BJ (cell line): ENCODE results near the gene SDHC. TPM values are rescaled to one million over a fixed set of nuclear protein-coding genes. Genes with fewer than 3 reads are reported as not detected.

ENCODE experiments used
- CTCF ChIA-PET: fragments of 350-600 bp; formaldehyde crosslinking; extraction: SDS; loops from one replicate; lab custom pipeline; 2021; ENCODE audit warnings: antibody characterized with exemption, inconsistent platforms; lab: Yijun Ruan, JAX
- POLR2A ChIA-PET: fragments of 300-600 bp; sonication (Branson Sonifier 250); formaldehyde crosslinking; extraction: SDS; loops from one replicate; lab custom pipeline; 2021; ENCODE audit warnings: antibody characterized with exemption; lab: Charles Lee
- DNase-seq: peaks from one replicate; pipeline ENCODE4 v3.0.0-alpha.2; 2011; ENCODE audit warnings: low read depth
- H3K27me3 ChIP-seq: 2 replicates; pipeline ENCODE4 v1.6.0; 2011; ENCODE audit warnings: low read length; ENCODE audit not compliant: control insufficient read depth, insufficient read depth
- H3K36me3 ChIP-seq: 2 replicates; pipeline ENCODE4 v1.5.1; 2011; ENCODE audit warnings: low read length; ENCODE audit not compliant: control insufficient read depth, insufficient read depth
- H3K4me3 ChIP-seq: 2 replicates; pipeline ENCODE4 v1.5.1; 2011; ENCODE audit warnings: low read depth, mild to moderate bottlenecking, control low read depth, low read length
- CTCF ChIP-seq: IDR thresholded peaks from 2 replicates; pipeline ENCODE4 v1.5.1; 2011; ENCODE audit warnings: low read depth, mild to moderate bottlenecking, control low read depth, inconsistent platforms, low read length, moderate library complexity; ENCODE audit not compliant: insufficient read depth
- polyA plus RNA-seq: library from polyadenylated mRNA; depleted of rRNA; stranded (reverse); fragments of >200 nt; gene quantifications from 2 replicates; pipeline ENCODE4 v1.2.3, GENCODE V29; 2011

SDHC gene
- polyA plus RNA-seq, 1 experiment: 275 TPM

DNA sequence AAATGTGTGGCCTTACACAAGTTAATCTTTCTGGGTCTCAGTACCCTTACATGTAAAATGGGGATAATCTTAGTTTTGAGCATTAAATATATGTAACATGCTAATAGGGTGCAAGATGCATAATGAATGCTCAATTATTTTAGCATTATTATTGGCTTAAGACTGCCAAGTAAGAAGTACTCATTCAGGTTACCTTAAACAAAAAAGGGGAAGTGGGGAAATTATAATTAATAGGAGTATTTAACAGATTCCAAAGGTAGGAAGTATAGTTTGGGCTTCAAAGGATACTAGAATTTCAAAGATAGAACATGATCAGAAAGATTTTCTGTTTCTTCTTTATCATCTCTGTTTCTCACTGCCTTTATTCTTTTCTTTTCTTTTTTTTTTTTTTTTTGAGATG is 59.3 kb downstream of the SDHC start:
- Histone ChIP-seq H3K27me3 (no peaks in the 10 kb centered on the region), H3K4me3 (no peak overlapping the region), H3K36me3 (no peaks in the 10 kb centered on the region)
- TF ChIP-seq CTCF: no peak
- ChIA-PET CTCF (interaction anchor here (0.8 to 3.3 kb wide), 4 partner anchors 9 to 157 kb away, joined by 3 to 21 read pairs (median 8); partner anchors contain the start of gene TOMM40L), POLR2A (no interaction called here)
- DNase-seq: no peak

DNA sequence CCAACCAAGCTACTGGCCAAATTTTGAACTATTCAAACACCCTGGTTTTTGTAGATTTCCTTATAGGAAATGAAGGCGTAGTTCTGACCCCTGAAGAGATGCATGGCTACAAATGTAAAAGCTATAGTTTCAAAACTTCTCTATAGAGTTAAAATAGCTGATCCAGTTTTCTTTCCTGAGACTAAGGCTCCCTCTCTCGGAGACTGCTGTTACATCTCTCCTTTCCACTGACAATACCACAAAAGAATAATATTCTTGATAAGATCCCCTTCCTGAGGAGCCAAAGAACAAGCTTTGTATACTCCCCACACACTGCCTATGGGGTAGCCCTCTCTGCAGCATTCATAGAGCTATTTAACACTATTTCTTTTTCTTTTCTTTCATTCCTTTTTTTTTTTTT is 60.2 kb downstream of the SDHC start:
- H3K36me3 ChIP-seq: no peaks in the 10 kb centered on the region
- peak; percentile 32 for TF ChIP-seq CTCF
- H3K27me3 ChIP-seq: no peaks in the 10 kb centered on the region
- CTCF ChIA-PET: interaction anchor here (0.8 to 3.3 kb wide), 7 partner anchors 8 to 194 kb away, joined by 3 to 21 read pairs (median 5); partner anchors contain the start of gene TOMM40L
- no peak for DNase-seq
- H3K4me3 ChIP-seq: no peak overlapping the region
- POLR2A ChIA-PET: no interaction called here

DNA sequence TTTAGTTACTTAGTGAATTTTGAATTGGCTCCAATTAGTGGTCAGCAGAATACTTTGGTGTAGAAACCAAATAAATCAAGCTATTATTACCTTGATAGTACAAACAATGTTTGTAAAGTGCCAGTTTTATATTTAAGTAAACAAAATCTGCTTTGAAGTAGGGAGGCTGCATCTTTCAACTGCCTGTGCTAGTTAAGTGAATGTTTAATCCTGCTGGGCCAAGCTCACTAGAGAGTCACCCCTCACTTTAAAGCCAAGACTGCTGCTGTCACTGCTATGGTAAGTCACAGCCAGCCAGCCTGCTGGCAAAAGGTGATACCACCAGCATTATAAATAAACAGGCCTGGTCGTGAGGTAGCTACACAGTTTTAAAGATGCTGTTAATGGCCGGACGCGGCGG is 63.8 kb downstream of the SDHC start:
- Histone ChIP-seq H3K4me3 (no peak overlapping the region), H3K27me3 (no peaks in the 10 kb centered on the region), H3K36me3 (no peaks in the 10 kb centered on the region)
- CTCF ChIA-PET: interaction anchor here (1.9 to 8.0 kb wide), 3 partner anchors 9 to 185 kb away, joined by 9 to 126 read pairs (median 54); partner anchors contain the start of genes CFAP126 and TOMM40L
- no peak for TF ChIP-seq CTCF
- DNase-seq: no peak
- POLR2A ChIA-PET: no interaction called here

DNA sequence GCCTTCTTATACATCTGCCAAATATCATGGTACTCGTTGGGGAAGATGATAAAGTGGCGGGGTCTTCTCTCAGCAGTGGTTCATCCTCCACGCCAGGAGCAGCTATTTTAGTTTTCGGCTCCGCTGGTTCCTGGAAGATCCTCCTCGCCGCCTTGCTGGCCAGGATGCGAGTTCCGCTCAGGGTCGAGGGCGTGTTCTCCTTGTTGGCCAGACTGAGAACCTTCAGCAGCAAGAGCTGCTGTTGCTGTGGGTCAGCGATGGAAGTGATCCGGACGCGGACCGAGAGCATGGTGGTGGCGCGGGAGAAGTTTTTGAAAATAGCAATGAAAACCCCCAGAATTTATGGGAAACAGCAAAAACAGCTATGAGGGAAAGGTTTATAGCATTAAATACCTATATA is 64.9 kb downstream of the SDHC start:
- Histone ChIP-seq H3K27me3 (no peaks in the 10 kb centered on the region), H3K4me3 (no peak overlapping the region), H3K36me3 (no peaks in the 10 kb centered on the region)
- POLR2A ChIA-PET: no interaction called here
- DNase-seq: no peak
- no peak for TF ChIP-seq CTCF
- CTCF ChIA-PET: interaction anchor here (0.6 to 8.0 kb wide), 4 partner anchors 10 to 186 kb away, joined by 4 to 126 read pairs (median 32); partner anchors contain the start of genes CFAP126 and TOMM40L

DNA sequence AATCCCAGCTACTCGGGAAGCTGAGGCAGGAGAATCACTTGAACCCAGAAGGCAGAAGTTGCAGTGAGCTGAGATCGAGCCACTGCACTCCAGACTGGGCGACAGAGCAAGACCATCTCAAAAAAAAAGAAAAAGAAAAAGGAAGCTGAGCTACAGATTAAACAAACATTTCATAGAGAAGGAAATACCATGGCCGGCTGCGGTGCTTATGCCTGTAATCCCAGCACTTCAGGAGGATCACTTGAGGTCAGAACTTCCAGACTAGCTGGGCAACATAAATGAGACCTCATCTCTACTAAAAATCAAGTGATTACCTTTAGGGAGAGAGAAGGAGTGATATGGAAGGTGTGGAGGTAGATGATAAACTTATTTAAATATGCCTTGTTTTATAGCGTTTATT is 67.5 kb downstream of the SDHC start:
- POLR2A ChIA-PET: no interaction called here
- no peak overlapping the region for H3K4me3 ChIP-seq
- H3K36me3 ChIP-seq: no peaks in the 10 kb centered on the region
- H3K27me3 ChIP-seq: no peaks in the 10 kb centered on the region
- no peak for TF ChIP-seq CTCF
- DNase-seq: no peak
- CTCF ChIA-PET: interaction anchor here (0.6 to 8.0 kb wide), 23 partner anchors 7 to 933 kb away, joined by 3 to 126 read pairs (median 4); partner anchors contain the start of genes ADAMTS4, APOA2, CFAP126 and NDUFS2
